Ascending aorta (tissue), 2 donors: ENCODE data around the gene CEP104. TPM values are rescaled to one million over a fixed set of nuclear protein-coding genes. Genes with fewer than 3 reads are reported as not detected.

Source experiments
- DNase-seq, 2 donors: peaks; one replicate each; pipeline ENCODE4 v3.0.0-alpha.2; 2019; ENCODE audit warnings: low spot score in 2 of 2
- H3K27ac ChIP-seq, 2 donors: fragments of 200-600 bp; sonication (generic); one replicate each; pipeline ENCODE4 v1.5.1; 2016 to 2017; ENCODE audit warnings: mild to moderate bottlenecking in 1 of 2
- H3K27me3 ChIP-seq: fragments of 200-600 bp; sonication (generic); one replicate; pipeline ENCODE4 v1.5.1; 2017
- H3K36me3 ChIP-seq, 2 donors: fragments of 200-600 bp; sonication (generic); one replicate each; pipeline ENCODE4 v1.5.1; 2016
- H3K4me1 ChIP-seq, 2 donors: fragments of 200-600 bp; sonication (generic); one replicate each; pipeline ENCODE4 v1.5.1; 2016 to 2017; ENCODE audit warnings: mild to moderate bottlenecking in 1 of 2
- H3K4me3 ChIP-seq, 2 donors: fragments of 200-600 bp; sonication (generic); one replicate each; pipeline ENCODE4 v1.5.1; 2016 to 2017; ENCODE audit warnings: mild to moderate bottlenecking in 1 of 2
- H3K9me3 ChIP-seq, 2 donors: fragments of 200-600 bp; sonication (generic); one replicate each; pipeline ENCODE4 v1.5.1; 2016
- CTCF ChIP-seq, 3 experiments: fragments of 200-600 bp in 2 of 3; fragments of 450-650 bp in 1 of 3; sonication (generic) in 2 of 3; IDR thresholded peaks; one replicate each; pipeline ENCODE4 v1.5.1; 2016 to 2019; ENCODE audit warnings: antibody characterized with exemption in 3 of 3, mild to moderate bottlenecking in 1 of 3, moderate library complexity in 1 of 3
- intact Hi-C: fragments of 100-400 bp; cut with DNase I; formaldehyde crosslinking; loops from one replicate; pipeline ENCODE4 v1.15.1; 2023
- total RNA-seq: library from RNA; depleted of rRNA; stranded (reverse); fragments of >200 nt; gene quantifications from one replicate; pipeline ENCODE4 v1.1.0, GENCODE V29; 2016

Gene CEP104
- total RNA-seq, 1 donor from 2014 or later: 93.6 TPM

- TF ChIP-seq CTCF (IDR thresholded peaks at IDR 0.05): no peak
- Histone ChIP-seq H3K4me1 (no peaks in the 10 kb centered on the region), H3K9me3 (no peaks in the 10 kb centered on the region), H3K4me3 (no peak overlapping the region), H3K27ac (no peak overlapping the region), H3K36me3 (peaks cover 53 to 81% of the 10 kb centered on the region in 2 donors), H3K27me3 (no peaks in the 10 kb centered on the region)
- intact Hi-C loops: no loop called here
- no peak for DNase-seq
These were observed 39.0 kb downstream of the CEP104 start for GRCh38 chr1:3817821-3818597.

DNA sequence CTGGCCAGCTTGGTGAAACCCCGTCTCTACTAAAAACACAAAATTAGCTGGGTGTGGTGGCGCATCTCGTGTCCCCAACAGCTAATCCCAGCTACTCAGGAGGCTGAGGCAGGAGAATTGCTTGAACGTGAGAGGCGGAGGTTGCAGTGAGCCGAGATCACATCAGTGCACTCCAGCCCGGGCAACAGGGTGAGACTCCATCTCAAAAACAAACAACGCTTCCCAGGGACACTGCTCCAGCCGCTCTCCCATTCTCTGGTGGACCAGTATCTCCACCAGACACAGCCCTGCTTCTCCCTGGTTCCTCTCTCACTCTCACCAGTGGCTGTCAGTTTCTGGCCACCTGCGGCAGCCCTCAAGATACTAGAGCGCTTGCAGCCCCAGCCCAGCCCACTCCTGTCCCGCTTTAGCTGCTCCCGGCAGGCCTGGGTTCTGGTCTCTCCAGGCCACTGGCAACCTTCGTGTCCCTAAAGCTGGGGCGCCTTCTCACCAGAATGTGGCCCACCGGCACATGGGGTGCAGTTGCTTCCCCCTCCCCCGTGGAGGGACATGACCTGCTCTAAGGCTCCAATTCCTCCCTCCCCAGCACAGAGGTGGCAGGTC lies 39.8 kb downstream of the CEP104 start:
- no peak for TF ChIP-seq CTCF (IDR thresholded peaks at IDR 0.05)
- Histone ChIP-seq H3K27me3 (no peaks in the 10 kb centered on the region), H3K9me3 (no peaks in the 10 kb centered on the region), H3K4me3 (no peak overlapping the region), H3K27ac (no peak overlapping the region), H3K4me1 (no peaks in the 10 kb centered on the region), H3K36me3 (peaks cover 46 to 73% of the 10 kb centered on the region in 2 donors)
- intact Hi-C loops: no loop called here
- no peak for DNase-seq

DNA sequence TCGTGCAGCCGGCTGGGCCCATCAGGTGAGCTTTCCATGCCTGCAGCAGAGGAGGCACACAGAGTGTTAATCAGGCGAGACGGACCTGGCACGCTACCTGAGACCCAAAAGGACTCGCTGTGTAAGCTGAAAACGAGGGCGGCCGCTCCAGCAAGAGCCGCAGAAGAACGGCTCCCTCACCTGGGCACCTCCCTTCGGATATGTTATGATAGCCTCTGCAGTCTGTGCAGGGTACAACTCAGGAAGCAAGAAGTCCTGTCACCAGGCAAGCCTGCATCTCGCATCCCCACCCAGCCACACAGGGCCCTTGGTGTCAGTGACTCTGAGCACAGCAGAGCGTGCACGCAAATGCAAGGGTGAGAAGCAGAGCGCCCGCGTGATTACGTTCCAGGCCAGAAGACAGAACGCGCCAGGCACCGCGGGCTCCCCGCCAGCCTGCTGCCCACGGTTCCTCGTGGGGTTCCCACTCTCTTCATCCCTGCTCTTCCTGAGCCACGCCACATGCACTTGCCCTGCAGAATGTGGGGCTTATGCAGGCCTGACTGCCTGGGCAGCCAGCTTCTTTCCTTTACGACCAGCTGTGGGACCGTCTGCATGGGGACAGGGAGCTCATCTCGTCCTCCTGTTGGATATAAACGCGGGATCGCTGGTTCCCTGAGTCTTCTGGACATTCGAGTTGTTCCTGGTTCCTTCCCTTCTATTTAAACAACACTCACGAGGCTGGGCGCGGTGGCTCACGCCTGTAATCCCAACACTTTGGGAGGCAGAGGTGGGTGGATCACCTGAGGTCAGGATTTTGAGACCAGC lies 40.5 kb downstream of the CEP104 start:
- no peak for DNase-seq
- TF ChIP-seq CTCF (IDR thresholded peaks at IDR 0.05): no peak
- intact Hi-C loops: no loop called here
- Histone ChIP-seq H3K27ac (no peak overlapping the region), H3K27me3 (no peaks in the 10 kb centered on the region), H3K9me3 (no peaks in the 10 kb centered on the region), H3K4me1 (no peaks in the 10 kb centered on the region), H3K4me3 (no peak overlapping the region), H3K36me3 (peaks cover 39 to 66% of the 10 kb centered on the region in 2 donors)

DNA sequence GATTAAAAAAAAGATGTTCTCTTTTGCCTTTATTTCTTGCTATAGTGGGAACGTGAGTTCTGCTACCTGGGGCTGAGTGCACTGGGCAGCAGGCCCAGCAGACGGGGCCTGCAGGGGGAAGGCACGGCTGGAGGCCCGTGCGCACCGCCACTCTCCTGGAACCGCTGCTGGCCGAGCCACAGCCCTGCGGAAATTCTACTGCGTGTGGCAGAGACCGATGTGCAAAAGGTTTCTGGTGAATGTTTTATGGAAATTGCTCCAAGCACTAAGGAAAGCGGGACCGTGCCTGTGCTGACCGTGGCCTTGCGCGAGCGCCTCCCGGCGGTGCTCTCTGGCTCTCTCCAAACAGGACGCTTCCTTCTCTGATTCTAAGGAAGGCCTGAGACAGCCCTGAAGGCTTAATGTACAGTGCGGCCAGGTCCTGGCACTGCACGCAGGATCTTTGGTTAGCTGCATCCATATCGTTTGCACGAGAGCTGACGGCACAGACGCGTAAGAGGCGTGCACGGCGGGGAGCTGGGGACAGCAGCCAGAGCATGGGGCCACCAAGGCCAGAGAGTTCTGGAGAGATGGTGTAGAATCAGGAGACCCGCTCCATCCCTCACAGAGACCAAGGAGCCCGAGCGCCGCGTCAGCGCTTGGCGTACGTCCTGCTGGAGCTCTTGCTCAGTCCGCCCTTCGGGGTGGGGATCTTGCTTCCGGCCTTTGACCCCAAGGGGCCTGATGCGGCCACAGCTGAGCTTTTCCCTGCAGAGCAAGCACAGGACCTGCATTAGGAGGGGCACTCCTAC lies 42.0 kb downstream of the CEP104 start:
- TF ChIP-seq CTCF (IDR thresholded peaks at IDR 0.05): no peak
- Histone ChIP-seq H3K36me3 (peaks cover 33 to 50% of the 10 kb centered on the region in 2 donors), H3K27me3 (no peaks in the 10 kb centered on the region), H3K4me3 (no peak overlapping the region), H3K27ac (no peak overlapping the region), H3K4me1 (no peaks in the 10 kb centered on the region), H3K9me3 (no peaks in the 10 kb centered on the region)
- intact Hi-C loops: no loop called here
- no peak for DNase-seq

DNA sequence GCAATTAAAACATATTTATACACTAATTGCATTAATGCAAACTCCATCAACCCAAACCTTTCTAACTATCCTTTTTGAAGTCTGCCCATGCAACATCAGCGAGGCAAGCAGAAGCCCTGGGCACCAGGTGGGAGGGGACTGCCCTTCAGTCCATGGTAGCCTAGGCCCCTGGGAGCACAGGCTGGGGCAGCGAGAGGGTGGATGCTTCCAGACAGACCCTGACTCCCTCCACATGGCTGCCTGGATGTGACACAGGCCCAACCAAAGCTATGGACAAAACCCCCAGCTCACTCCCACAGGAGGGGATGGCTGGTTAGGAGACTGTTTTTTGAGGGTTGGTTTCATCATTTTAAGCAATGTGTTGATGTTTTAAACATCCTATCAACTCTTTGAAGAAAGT lies 42.9 kb downstream of the CEP104 start:
- no peak overlapping the region for H3K27ac ChIP-seq
- H3K36me3 ChIP-seq: peaks cover 29 to 41% of the 10 kb centered on the region in 2 donors
- H3K27me3 ChIP-seq: no peaks in the 10 kb centered on the region
- H3K4me1 ChIP-seq: no peaks in the 10 kb centered on the region
- TF ChIP-seq CTCF (IDR thresholded peaks at IDR 0.05): no peak
- intact Hi-C loops: no loop called here
- no peak for DNase-seq
- H3K4me3 ChIP-seq: no peak overlapping the region
- no peaks in the 10 kb centered on the region for H3K9me3 ChIP-seq
